CD14-positive monocyte (primary cell): ENCODE data around the gene LRRC18. TPM values are rescaled to one million over a fixed set of nuclear protein-coding genes. Genes with fewer than 3 reads are reported as not detected.

Experiments
- DNase-seq, 3 donors: peaks; one replicate each; pipeline ENCODE4 v3.0.0-alpha.2; 2011 to 2022
- H2AFZ ChIP-seq: 2 replicates; pipeline ENCODE4 v1.6.0; 2012; ENCODE audit warnings: mild to moderate bottlenecking, low read depth, low read length, inconsistent platforms; ENCODE audit not compliant: insufficient read depth, poor library complexity, severe bottlenecking
- H3K27ac ChIP-seq, 2 donors: 1 replicate in 1 of 2; 2 replicates in 1 of 2; pipeline ENCODE4 v1.5.1; 2012 to 2013; ENCODE audit warnings: low read length in 2 of 2, control low read depth in 1 of 2, inconsistent platforms in 1 of 2, low read depth in 1 of 2, mild to moderate bottlenecking in 1 of 2
- H3K27me3 ChIP-seq, 2 donors: one replicate each; pipeline versions ENCODE4 v1.6.0 to v1.6.1; 2011 to 2013; ENCODE audit warnings: low read length in 2 of 2; ENCODE audit not compliant: control insufficient read depth in 2 of 2, insufficient read depth in 2 of 2
- H3K36me3 ChIP-seq, 2 donors: replicated peaks in 1 of 2; 1 replicate in 1 of 2; 2 replicates in 1 of 2; pipeline versions ENCODE4 v1.5.1 to v1.6.1; 2012 to 2013; ENCODE audit warnings: low read length in 2 of 2, control low read depth in 1 of 2, inconsistent platforms in 1 of 2, mild to moderate bottlenecking in 1 of 2; ENCODE audit not compliant: insufficient read depth in 2 of 2, control insufficient read depth in 1 of 2
- H3K4me1 ChIP-seq, 2 donors: 1 replicate in 1 of 2; 2 replicates in 1 of 2; pipeline versions ENCODE4 v1.5.1 to v1.6.1; 2012 to 2013; ENCODE audit warnings: low read length in 2 of 2, control low read depth in 1 of 2, inconsistent platforms in 1 of 2, mild to moderate bottlenecking in 1 of 2, moderate library complexity in 1 of 2; ENCODE audit not compliant: insufficient read depth in 2 of 2, control insufficient read depth in 1 of 2
- H3K4me2 ChIP-seq: replicated peaks from 2 replicates; pipeline ENCODE3; 2012; ENCODE audit warnings: low read length, moderate library complexity, mild to moderate bottlenecking; ENCODE audit not compliant: poor library complexity, severe bottlenecking; ENCODE audit errors: extremely low read depth
- H3K4me3 ChIP-seq, 3 experiments: fragments of 200-600 bp in 1 of 3; sonication (generic) in 1 of 3; replicated peaks in 1 of 3; 1 replicate in 2 of 3; 2 replicates in 1 of 3; pipeline ENCODE4 v1.5.1; 2011 to 2013; ENCODE audit warnings: low read length in 3 of 3, mild to moderate bottlenecking in 3 of 3, control low read depth in 2 of 3, low read depth in 2 of 3, inconsistent platforms in 1 of 3, moderate library complexity in 1 of 3
- H3K79me2 ChIP-seq: 2 replicates; pipeline ENCODE4 v1.6.0; 2012; ENCODE audit warnings: mild to moderate bottlenecking, control low read depth, inconsistent platforms, low read length, moderate library complexity; ENCODE audit not compliant: insufficient read depth
- H3K9ac ChIP-seq: 2 replicates; pipeline ENCODE4 v1.6.0; 2017; ENCODE audit warnings: low read length, mild to moderate bottlenecking; ENCODE audit not compliant: insufficient read depth, poor library complexity, severe bottlenecking
- H3K9me3 ChIP-seq, 2 donors: replicated peaks in 1 of 2; 1 replicate in 1 of 2; 2 replicates in 1 of 2; pipeline versions ENCODE4 v1.5.1 to v1.6.1; 2012 to 2013; ENCODE audit warnings: low read length in 2 of 2, control low read depth in 1 of 2; ENCODE audit not compliant: control insufficient read depth in 1 of 2, insufficient read depth in 1 of 2
- H4K20me1 ChIP-seq: 2 replicates; pipeline ENCODE4 v1.6.0; 2012; ENCODE audit warnings: mild to moderate bottlenecking, low read length, control low read depth, moderate library complexity; ENCODE audit not compliant: insufficient read depth
- H3K27ac Mint-ChIP-seq, 7 donors: one replicate each; pipeline ENCODE4 v1.8.0; 2020; ENCODE audit warnings: mild to moderate bottlenecking in 7 of 7, mixed read lengths in 7 of 7, moderate library complexity in 6 of 7, inconsistent platforms in 2 of 7
- H3K27me3 Mint-ChIP-seq, 3 donors: one replicate each; pipeline ENCODE4 v1.8.0; 2021 to 2022; ENCODE audit warnings: low read depth in 3 of 3, mild to moderate bottlenecking in 3 of 3, mixed read lengths in 3 of 3, moderate library complexity in 3 of 3, inconsistent platforms in 1 of 3
- H3K36me3 Mint-ChIP-seq, 2 donors: one replicate each; pipeline ENCODE4 v1.8.0; 2020; ENCODE audit warnings: mixed read lengths in 2 of 2, inconsistent platforms in 1 of 2, mild to moderate bottlenecking in 1 of 2
- H3K4me1 Mint-ChIP-seq: one replicate; pipeline ENCODE4 v1.8.0; 2020; ENCODE audit warnings: mild to moderate bottlenecking, mixed read lengths
- H3K4me3 Mint-ChIP-seq, 2 donors: one replicate each; pipeline ENCODE4 v1.8.0; 2020; ENCODE audit warnings: mild to moderate bottlenecking in 2 of 2, mixed read lengths in 2 of 2, moderate library complexity in 1 of 2
- H3K9me3 Mint-ChIP-seq, 7 donors: one replicate each; pipeline ENCODE4 v1.8.0; 2020 to 2022; ENCODE audit warnings: mixed read lengths in 7 of 7, mild to moderate bottlenecking in 6 of 7, moderate library complexity in 6 of 7, inconsistent platforms in 2 of 7
- WGBS: methylation state at CpG from one replicate; pipeline ENCODE4 v1.1.5; 2013; ENCODE audit warnings: missing lambda C conversion rate; ENCODE audit not compliant: insufficient coverage; 5-methylcytosine and 5-hydroxymethylcytosine counted together
- intact Hi-C, 2 donors: fragments of 100-400 bp; cut with micrococcal nuclease; formaldehyde crosslinking; loops; one replicate each; pipeline versions ENCODE4 v1.15.0 to v1.15.1; 2023
- polyA minus RNA-seq: library from RNA; depleted of rRNA, polyadenylated mRNA; stranded (reverse); fragments of >200 nt; gene quantifications from 2 replicates; pipeline ENCODE4 v1.2.3, GENCODE V29; 2012
- polyA plus RNA-seq, 3 donors: library from polyadenylated mRNA; depleted of rRNA in 1 of 3; unstranded in 2 of 3; stranded (reverse) in 1 of 3; fragments of 300-500 nt in 2 of 3; fragments of >200 nt in 1 of 3; fragmentation: Illumina TruSeq in 2 of 3; gene quantifications; 1 replicate in 2 of 3; 2 replicates in 1 of 3; pipeline ENCODE4 v1.2.3, GENCODE V29; 2012 to 2021
- total RNA-seq, 12 experiments: library from RNA in 1 of 12; stranded (reverse) in 1 of 12; fragments of 120-200 nt in 1 of 12; gene quantifications; one replicate each; pipeline ENCODE4 v1.2.4 and lab custom pipeline; 2013 to 2026; ENCODE audit warnings: mixed read lengths in 6 of 12, inconsistent platforms in 1 of 12
- TF ChIP-seq, protein P1 (sequence below): fragments of 200-600 bp; IDR thresholded peaks from one replicate; pipeline ENCODE4 v1.8.0; 2022; ENCODE audit warnings: antibody characterized with exemption, mild to moderate bottlenecking

LRRC18 gene
- not detected for total RNA-seq (2013)
- polyA plus RNA-seq (not detected), polyA minus RNA-seq (not detected in 2 replicates), total RNA-seq (lab: John Stamatoyannopoulos, UW) (0 to 0.45 (median 0) reads per million in 11 experiments)

- intact Hi-C loops: no loop called here
- peaks cover 27 to 61% of the 10 kb centered on the region in 2 donors for H3K36me3 ChIP-seq
- H3K4me1 Mint-ChIP-seq: no peaks in the 10 kb centered on the region
Measured at GRCh38 chr10:48939790-48940325, at the start of gene LRRC18. Gene LRRC18, minus strand, starts transcription at chr10:48939840. Its CDS starts 25,685 bp downstream, at chr10:48914155.

DNA sequence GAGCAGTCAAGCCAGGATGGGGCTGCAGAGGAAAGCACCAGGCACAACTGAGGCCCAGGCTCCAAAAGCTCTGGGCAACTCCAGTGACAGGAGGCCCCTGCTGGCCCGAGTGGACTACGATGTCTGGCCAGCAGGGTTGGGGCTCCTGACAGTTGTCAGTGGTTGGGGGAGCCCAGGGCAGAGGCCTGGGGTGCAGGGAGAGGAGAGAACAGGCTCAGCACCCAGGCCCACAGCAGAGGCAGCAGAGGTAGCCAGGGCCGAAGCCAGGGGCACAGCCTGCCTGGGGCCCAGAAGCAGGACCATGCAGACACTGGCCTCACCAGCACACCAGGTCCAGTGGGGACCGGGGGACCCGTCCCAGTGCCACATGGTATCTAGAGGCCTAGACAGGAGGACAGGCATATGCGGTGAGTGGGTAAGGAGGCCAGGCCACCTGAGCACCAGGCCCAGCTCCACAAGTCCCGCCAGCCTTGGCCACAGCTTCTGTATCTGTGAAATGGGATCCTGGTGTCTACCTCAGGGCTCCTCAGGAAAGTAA lies 46.0 kb upstream of the LRRC18 start:
- 93% methylated on average over 6 of the region's 7 CpGs for WGBS
- Mint-ChIP-seq H3K27ac (no peak overlapping the region), H3K4me1 (no peaks in the 10 kb centered on the region), H3K9me3 (no peaks in the 10 kb centered on the region), H3K27me3 (peaks cover 0 to 3% (median 0%) of the 10 kb centered on the region in 3 donors), H3K4me3 (no peak overlapping the region), H3K36me3 (peaks cover 34 to 40% of the 10 kb centered on the region in 2 donors)
- Histone ChIP-seq H3K36me3 (peaks cover 40 to 44% of the 10 kb centered on the region in 2 donors), H3K4me3 (no peak overlapping the region), H3K27me3 (no peaks in the 10 kb centered on the region), H3K4me1 (no peaks in the 10 kb centered on the region), H3K79me2 (no peaks in the 10 kb centered on the region), H2AFZ (no peak overlapping the region), H3K4me2 (no peak overlapping the region), H3K9ac (no peak overlapping the region), H3K27ac (no peak overlapping the region), H4K20me1 (no peaks in the 10 kb centered on the region), H3K9me3 (no peaks in the 10 kb centered on the region)
- DNase-seq: no peak
- intact Hi-C loops: loop anchor here in 1 of 2 donors (10.0 kb wide), 1 partner anchor 429 kb away; no protein-coding TSS in a partner anchor
- TF ChIP-seq, protein P1, sequence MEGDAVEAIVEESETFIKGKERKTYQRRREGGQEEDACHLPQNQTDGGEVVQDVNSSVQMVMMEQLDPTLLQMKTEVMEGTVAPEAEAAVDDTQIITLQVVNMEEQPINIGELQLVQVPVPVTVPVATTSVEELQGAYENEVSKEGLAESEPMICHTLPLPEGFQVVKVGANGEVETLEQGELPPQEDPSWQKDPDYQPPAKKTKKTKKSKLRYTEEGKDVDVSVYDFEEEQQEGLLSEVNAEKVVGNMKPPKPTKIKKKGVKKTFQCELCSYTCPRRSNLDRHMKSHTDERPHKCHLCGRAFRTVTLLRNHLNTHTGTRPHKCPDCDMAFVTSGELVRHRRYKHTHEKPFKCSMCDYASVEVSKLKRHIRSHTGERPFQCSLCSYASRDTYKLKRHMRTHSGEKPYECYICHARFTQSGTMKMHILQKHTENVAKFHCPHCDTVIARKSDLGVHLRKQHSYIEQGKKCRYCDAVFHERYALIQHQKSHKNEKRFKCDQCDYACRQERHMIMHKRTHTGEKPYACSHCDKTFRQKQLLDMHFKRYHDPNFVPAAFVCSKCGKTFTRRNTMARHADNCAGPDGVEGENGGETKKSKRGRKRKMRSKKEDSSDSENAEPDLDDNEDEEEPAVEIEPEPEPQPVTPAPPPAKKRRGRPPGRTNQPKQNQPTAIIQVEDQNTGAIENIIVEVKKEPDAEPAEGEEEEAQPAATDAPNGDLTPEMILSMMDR: no peak

More at GRCh38 chr10:48939790-48940325, at the start of gene LRRC18:
- WGBS: no CpG with 5 or more reads among the region's 2 CpGs
- Mint-ChIP-seq H3K9me3 (no peaks in the 10 kb centered on the region), H3K36me3 (peaks cover 48 to 55% of the 10 kb centered on the region in 2 donors), H3K27me3 (no peaks in the 10 kb centered on the region), H3K27ac (peak within 1 kb of the TSS in 2 of 7 donors; percentile 17 to 24), H3K4me3 (no peak within 1 kb of the TSS)
- Histone ChIP-seq H3K4me3 (no peak within 1 kb of the TSS), H3K79me2 (no peaks in the 10 kb centered on the region), H3K4me1 (no peaks in the 10 kb centered on the region), H3K9ac (no peak within 1 kb of the TSS), H3K4me2 (no peak within 1 kb of the TSS), H4K20me1 (no peaks in the 10 kb centered on the region), H3K27ac (no peak within 1 kb of the TSS), H3K27me3 (no peaks in the 10 kb centered on the region), H2AFZ (no peak within 1 kb of the TSS), H3K9me3 (no peaks in the 10 kb centered on the region)
- TF ChIP-seq, protein P1: no peak
- DNase-seq: no peak
